ENCODE data around the gene OR2T4.

Gene OR2T4, protein sequence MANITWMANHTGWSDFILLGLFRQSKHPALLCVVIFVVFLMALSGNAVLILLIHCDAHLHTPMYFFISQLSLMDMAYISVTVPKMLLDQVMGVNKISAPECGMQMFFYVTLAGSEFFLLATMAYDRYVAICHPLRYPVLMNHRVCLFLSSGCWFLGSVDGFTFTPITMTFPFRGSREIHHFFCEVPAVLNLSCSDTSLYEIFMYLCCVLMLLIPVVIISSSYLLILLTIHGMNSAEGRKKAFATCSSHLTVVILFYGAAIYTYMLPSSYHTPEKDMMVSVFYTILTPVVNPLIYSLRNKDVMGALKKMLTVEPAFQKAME

DNA sequence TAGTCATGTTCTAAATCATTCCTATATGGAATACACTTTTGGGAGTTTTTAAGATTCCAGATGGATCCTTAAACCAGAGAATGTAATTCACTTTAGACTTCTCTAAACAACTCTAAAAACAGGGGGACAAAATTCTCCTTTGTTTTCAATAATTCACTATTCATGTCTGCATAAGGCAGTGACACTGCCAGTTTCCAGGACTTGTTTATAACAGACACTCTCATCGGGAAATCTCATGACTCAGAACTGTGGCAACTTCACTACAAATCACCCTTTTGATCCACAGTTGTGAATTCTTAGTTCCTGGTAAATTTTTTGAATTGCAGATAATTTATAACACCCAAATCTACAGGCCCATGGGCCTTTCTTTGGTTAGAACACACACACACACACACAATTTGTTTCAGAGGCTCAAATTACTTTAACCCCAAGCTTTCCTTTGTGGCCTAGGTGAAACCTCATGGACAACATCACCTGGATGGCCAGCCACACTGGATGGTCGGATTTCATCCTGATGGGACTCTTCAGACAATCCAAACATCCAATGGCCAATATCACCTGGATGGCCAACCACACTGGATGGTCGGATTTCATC, at the start of gene OR2T4:
Gene OR2T4 (plus strand): TSS at position 545 of the 595 bp plus-strand sequence. CDS start 0 bp downstream, at position 545.
- no peak for DNase-seq

DNA sequence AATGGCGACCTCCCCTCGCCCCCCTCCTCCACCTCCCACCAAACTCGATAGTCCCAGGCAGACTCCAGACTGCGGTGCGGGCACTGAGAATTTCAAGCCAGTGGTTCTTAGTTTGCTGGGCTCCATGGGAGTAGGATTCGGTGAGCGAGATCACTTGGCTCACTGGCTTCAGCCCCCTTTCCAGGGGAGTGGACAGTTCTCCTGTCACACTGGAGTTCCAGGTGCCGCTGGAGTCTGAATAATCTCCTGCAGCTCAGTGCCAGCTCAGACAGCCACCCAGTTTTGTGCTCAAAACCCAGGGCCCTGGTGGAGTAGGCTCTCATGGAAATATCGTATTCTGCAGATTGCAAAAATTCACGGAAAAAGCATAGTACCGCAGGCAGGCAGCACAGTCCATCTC, 44.7 kb upstream of the OR2T4 start:
- no peak for DNase-seq

DNA sequence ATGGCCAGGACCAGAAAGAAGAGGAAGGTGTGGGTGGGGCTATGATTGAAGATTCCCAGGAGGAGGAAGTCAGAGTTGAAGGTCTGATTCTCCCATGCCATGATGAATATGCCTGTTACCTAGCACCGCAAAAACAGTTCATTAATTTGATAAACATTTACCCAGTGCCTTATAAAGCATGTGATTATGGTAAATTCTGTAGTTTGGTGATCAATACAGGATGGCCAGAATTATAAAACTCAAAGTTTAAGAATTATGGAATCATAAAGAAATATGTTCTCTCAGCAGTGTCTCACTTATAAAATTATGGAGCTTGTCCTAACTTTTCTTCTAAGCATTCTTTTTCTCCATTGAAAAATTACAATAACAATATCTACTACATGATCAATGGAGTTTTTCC, 37.0 kb upstream of the OR2T4 start, which contains the start of gene OR2M7:
Gene OR2M7 (minus strand): TSS at position 101 of the 400 bp plus-strand sequence. CDS start 0 bp downstream, at position 101.
- no peak for DNase-seq

DNA sequence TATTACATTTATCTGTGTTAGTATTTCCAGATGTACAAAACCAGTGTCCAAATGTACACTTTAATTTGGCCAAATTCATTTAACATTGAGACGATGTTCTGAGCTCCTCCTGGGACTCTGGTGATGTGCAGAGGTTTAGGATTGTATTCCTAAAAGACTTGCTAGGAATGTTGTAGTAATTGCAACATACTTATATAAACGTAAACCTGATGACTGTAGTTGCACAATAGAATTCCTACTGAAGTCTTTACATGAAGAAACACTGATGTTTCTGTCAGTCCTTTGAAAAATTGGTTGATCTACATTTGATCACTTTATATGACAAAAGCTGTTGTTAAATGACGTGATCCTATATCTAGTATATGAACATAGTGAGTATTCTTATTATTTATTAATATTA, 18.0 kb upstream of the OR2T4 start:
- no peak for DNase-seq

DNA sequence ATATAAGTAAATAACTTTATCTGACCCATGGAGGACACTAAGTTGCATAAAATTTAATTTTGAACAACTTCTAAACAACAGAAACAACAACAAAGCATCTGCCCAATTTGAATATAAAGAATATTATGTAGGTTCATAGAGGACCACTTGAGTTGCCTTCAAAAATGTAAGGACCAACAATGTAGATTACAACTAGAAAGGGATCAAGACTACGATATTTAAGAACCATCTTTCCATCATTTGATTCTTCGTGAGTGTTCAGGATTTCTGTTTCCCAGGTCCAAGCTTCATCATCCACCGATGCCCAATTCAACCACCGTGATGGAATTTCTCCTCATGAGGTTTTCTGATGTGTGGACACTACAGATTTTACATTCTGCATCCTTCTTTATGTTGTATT, 13.0 kb upstream of the OR2T4 start, which contains the start of gene OR14C36:
Gene OR14C36 (plus strand): TSS at position 301 of the 400 bp plus-strand sequence. CDS start 0 bp downstream, at position 301.
- DNase-seq: no peak

DNA sequence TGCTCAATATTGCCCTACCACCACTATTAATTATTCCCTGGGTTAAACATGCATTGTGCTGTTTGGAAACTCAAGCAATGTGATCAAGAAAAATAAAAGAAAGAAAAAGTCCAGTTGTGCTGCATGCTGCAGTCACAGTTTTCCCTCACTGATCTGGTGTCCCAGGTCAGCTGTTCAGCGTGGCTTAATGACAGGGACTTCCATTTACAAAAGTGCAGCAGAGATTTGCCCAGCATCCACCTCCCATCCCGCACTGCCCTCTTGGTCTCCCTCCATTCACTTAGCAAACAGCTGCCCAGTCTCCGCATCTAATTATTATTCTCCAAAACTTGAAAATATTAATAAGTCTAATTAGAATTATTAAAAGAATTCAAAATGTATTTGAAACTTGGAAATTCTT, 2.0 kb upstream of the OR2T4 start:
- no peak for DNase-seq

DNA sequence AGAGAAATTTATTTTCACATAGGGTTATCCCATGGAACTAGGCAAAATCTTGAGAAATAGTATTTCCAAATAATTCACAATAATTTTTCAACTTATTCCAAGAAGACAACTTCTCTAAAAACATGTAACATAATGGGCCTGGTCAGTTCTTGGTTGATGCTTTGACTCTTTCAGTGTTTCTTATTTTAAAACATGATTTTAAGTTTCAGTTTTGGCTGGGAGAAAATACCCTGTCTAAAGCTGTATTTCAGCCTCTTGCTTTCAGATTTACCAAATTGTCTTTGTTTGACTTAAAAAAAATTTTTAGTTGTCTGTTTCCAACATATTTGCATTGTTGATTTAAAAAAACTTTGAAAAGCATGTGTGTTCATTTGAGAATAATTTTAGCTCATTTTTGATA, 5.1 kb downstream of the OR2T4 start:
- DNase-seq: no peak

DNA sequence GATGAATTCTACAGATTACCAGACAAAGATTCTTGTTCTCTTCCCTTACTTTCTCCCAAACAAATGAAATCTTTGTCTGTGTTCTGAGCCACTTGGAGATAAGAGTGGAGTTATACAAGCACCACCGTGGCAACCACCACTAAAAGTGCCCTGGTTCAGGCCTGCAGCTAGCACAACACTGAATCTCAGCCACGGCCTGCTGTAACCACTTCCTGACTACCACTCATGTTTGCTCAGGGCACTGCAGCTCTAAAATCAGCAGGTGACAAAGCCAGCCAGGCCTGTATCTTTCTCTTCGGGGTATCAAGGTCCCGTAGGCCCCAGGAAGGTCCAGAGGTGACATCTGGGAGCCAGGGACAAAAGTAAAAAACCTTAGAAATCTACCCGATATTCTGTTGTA, 10.9 kb downstream of the OR2T4 start:
- DNase-seq: no peak

DNA sequence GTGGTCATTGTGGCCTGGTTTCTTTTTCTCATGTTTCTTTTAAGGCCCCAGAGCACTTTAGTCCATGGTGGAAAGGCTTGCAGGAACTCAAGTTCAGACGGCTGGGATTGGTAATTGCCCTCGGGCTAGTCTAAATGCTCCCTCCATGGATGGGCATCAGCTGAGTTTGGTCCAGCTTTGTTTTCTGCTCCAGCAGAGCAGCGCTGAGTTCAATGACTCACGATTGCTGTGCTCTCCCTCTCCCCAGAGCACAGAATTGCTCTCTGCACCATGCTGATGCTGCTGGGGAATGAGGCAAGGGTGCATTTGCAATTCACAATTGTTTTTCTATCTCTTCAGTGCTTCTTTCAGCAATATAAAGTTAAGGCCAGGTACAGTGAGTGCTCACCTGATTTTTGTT, 12.3 kb downstream of the OR2T4 start:
- no peak for DNase-seq

DNA sequence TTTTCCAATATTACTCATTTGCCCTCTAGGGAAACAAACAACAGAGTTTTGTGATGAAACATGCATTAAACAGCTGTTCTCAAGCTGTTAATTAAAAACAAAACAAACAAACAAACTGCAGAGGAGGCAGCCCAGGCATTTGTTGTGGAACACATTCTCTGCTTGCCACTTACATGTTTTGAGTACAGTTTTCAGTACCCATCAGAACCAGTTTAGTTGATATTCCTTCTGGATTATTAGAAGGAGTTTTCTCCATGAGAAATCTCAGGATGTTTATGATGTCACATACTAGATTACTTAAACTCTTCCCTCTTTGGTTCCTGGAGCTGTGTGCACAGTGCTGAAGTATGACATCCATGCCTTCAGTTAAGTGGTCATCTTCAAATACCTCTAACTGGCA, 14.0 kb downstream of the OR2T4 start, which contains the start of gene OR2T6:
Gene OR2T6 (plus strand): TSS at position 301 of the 400 bp plus-strand sequence. CDS start 11,863 bp downstream, outside the sequence.
- DNase-seq: no peak

DNA sequence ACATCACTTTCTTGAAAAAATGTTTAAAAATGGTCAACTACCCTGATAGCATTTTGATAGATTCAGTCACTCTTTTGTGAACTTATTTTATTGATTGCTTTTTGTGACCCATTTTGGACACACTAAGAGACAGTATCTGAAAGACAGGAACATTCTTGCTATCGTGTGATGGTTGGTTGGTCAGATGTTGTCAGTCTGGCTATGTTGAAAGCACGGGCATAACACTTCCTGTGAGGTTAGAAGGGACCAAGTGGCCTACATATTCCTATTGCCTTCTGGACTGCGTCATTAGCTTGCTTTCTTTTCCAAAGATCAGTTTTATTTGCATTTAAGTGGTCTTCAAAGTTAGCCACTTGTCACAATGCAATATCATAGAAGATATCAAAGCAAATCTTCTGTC, 15.5 kb downstream of the OR2T4 start:
- no peak for DNase-seq

DNA sequence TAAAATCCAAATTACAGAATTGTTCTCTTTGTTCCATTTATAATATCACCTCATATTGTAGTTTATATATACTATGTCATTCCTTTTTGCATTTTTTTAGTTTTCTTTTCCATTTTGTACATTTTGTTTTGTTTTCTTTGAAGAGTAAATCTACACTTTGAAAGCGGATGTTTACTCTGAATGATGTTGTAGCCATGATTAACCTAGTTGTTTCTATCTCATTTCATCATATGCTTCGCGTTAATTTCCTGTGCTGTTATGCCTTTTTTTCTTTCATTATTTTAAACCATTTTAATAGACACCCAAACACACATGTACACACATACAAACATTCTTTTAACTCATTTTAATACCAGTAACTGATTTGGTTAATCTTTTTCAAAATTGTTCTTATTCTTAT, 19.4 kb downstream of the OR2T4 start:
- no peak for DNase-seq

DNA sequence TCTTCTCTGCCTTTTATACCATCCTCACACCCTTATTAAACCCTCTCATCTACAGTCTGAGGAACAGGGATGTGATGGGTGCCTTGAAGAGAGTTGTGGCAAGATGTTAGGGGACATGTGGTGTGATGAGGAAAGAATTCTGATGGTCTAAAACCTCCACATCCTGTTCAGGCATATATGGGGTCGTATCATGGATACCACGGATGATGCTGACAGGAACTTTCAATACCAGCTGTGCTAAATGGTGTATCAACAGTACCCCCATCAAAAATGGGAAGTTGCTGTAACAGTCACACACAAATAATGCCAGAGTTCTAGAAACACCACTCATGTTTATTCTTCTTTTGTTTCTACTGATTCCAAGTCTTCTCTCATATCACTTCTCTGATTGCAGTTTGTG, 27.0 kb downstream of the OR2T4 start:
- DNase-seq: no peak

DNA sequence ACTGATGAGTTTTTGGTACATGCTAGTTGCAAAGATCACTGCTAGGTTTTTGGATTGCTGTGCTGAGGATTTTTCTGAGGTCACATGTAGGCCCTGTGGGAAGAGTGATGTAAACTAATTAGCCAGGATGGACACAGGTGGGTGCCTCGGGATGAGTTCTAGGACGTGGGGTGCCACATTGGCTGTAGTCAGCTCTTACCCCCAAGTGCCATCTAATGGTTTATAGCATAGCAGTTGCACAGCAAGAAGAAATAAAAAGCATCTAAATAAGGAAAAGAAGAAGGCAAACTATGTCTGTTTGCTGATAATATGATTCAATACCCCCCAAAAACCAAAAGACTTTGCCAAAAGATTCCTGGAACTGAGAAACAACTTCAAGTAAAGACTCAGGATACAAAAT, 31.6 kb downstream of the OR2T4 start:
- no peak for DNase-seq

DNA sequence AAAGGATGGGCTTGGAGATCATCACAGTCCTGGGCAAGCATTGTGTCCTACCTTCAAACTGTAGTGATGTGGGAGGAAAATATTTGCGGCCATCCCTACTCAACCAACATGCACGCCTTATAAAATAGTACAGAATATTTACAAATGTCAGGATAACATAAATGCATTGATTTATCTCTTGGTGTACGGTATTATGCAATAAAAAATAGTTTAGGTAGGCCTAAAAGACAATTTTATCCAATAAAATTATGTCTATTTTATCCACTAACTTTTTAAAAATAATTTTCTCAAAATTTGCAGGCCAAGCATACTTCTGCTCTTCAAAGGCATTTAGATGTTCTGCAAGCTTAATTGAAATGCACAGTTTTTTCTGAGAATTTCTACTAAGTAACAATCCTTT, 41.3 kb downstream of the OR2T4 start, which contains the start of gene OR2T1:
Gene OR2T1 (plus strand): TSS at position 301 of the 400 bp plus-strand sequence. CDS start 3,100 bp downstream, outside the sequence.
- no peak for DNase-seq

DNA sequence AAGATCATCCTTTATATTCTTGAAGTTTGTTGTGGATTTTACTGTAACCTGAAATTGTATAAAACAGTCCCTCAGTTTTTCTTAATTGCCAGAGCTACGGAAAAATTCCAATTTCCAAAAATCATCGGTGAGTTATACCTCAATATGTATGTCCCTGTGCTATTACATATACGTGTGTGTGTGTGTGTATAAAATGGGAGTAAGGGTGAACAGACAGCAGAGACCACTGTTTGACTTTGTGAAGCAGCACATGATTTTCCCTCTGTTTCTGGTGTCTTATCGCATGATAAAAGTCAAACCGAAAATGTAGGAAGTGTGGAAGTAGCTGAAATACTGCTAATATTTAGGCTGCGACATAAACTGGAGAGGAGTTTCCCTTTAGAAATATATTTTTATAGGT, 42.6 kb downstream of the OR2T4 start:
- DNase-seq: no peak

DNA sequence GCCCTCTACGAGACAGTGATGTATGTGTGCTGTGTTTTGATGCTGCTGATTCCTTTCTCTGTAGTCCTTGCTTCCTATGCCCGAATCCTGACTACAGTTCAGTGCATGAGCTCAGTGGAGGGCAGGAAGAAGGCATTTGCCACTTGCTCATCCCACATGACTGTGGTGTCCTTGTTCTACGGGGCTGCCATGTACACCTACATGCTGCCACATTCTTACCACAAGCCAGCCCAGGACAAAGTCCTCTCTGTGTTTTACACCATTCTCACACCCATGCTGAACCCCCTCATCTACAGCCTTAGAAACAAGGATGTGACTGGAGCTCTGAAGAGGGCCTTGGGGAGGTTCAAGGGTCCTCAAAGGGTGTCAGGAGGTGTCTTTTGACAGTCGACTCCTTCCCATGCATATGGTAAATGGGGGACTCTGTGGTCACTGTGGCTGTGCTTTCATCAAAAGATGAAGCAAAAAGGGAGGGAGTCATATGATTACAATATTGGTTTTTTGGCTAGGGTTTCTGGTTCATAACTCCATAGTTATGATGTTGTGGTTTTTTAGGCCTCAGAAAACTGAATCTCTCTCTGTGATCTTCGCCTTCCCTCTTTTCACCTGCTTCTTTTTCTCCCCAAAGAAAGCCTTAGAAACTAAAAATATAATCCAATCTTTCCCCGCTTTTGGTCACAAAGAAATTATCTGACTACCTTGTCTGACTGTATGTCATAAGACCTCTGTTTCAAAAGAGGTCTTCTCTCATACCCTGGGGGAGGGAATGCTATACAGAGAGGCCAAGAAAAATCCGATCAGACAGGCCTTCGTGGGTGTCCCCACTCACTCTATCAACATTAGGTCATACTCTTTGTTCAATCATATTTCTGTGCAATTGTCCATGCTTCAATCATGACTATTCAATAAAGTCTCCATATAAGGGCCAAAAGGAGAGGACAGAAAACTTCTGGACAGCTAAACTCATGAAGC, 45.5 kb downstream of the OR2T4 start:
- no peak for DNase-seq

All from stimulated activated CD4-positive, alpha-beta T cell treated with anti-CD3 and anti-CD28 coated beads, Interleukin-4, amount 100 ng/mL, for 1 hour (primary cell).